ENCODE measurements around the gene CRADD. TPM values are rescaled to one million over a fixed set of nuclear protein-coding genes. Genes with fewer than 3 reads are reported as not detected.
A peak's percentile ranks its signal among the peaks of the same experiment; 100 is the strongest.

The CRADD gene
- total and polyA plus RNA-seq, 10 donors, result 5.5 to 58.7 (median 18.8) TPM

DNA sequence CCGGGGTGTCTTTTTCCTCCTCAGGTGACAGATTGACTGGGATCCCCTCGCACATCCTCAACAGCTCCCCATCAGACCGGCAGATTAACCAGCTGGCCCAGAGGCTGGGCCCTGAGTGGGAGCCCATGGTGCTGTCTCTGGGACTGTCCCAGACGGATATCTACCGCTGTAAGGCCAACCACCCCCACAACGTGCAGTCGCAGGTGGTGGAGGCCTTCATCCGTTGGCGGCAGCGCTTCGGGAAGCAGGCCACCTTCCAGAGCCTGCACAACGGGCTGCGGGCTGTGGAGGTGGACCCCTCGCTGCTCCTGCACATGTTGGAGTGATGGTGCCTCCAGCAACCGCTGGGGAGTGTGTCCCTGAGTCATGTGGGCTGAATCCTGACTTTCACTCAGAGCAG lies 172.8 kb downstream of the CRADD start:
- WGBS, 5 donors, result 94 to 98% (median 96%) methylated on average over 12 to 15 of the region's 15 CpGs
- peak; percentile 78 for DNase-seq
- H3K27ac ChIP-seq, result peak overlapping the region in 2 of 8 donors; percentile 83 to 90
- TF ChIP-seq POLR2A (IDR thresholded peaks at IDR 0.05) (no peak), CTCF (IDR thresholded peaks at IDR 0.05 in 8 of 11, conservative IDR thresholded peaks at IDR 0.05 in 3 of 11) (no peak), POLR2AphosphoS5 (IDR thresholded peaks at IDR 0.05) (no peak)
- no peaks in the 10 kb centered on the region for H3K9me3 ChIP-seq
- peaks cover 0 to 7% (median 0%) of the 10 kb centered on the region in 6 donors for H3K36me3 ChIP-seq
- H3K27me3 ChIP-seq (replicated peaks in 1 of 7), result no peaks in the 10 kb centered on the region
- peaks cover 3 to 40% (median 19%) of the 10 kb centered on the region in 6 donors for H3K4me1 ChIP-seq
- intact Hi-C loops (cut with DNase I; ENCODE audit: low total_unique reads), result no loop called here
- H3K4me3 ChIP-seq, result no peak overlapping the region

DNA sequence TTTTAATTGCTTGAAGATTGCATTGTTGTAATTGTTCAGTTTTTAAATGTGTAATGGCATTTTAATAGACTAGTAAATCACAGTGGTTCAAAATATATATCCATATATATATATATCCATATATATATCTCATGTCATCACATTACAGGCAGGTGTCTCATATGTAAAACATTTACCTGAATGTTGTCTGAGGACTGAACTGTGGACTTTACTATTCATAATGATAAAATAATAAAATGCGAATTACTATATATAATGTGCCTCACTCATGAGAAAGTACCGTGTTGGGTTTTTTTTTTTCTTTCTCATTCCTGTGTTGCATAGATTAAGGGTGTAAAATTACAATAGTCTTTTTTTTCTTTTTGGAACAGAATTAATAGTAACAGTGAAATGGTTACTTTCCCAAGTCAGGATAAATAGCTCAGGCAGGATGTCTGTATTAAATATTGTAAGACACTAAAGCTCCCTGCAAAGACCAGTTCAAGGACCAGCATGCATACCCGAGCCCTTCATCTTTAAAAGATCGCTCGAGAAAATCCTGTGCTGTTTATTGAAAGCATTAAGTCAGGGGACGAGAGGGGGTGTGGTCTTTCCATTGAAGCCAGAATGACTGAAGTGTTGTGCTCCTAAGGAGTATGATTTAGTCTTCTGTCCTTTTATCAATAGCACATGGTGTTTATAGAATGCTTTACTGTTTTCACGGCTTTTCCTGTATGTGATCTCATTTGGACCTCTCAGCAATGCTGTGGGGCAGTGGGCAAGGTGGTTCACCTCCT lies 173.5 kb downstream of the CRADD start:
- peaks cover 3 to 40% (median 19%) of the 10 kb centered on the region in 6 donors for H3K4me1 ChIP-seq
- H3K27me3 ChIP-seq (replicated peaks in 1 of 7), result no peaks in the 10 kb centered on the region
- H3K9me3 ChIP-seq, result no peaks in the 10 kb centered on the region
- H3K4me3 ChIP-seq, result no peak overlapping the region
- WGBS, 5 donors, result 93 to 99% (median 95%) methylated on average over 7 of the region's 7 CpGs
- TF ChIP-seq POLR2AphosphoS5 (IDR thresholded peaks at IDR 0.05) (no peak), POLR2A (IDR thresholded peaks at IDR 0.05) (no peak), CTCF (IDR thresholded peaks at IDR 0.05 in 8 of 11, conservative IDR thresholded peaks at IDR 0.05 in 3 of 11) (no peak)
- H3K27ac ChIP-seq, result peak overlapping the region in 1 of 8 donors; percentile 9
- peaks cover 0 to 7% (median 0%) of the 10 kb centered on the region in 6 donors for H3K36me3 ChIP-seq
- DNase-seq, result no peak
- intact Hi-C loops (cut with DNase I; ENCODE audit: low total_unique reads), result no loop called here

GRCh38 chr12:93851257-93851671 lies 174.1 kb downstream of the CRADD start:
- 51 to 60% (median 57%) methylated on average over 4 of the region's 4 CpGs for WGBS, 5 donors
- Histone ChIP-seq H3K27me3 (replicated peaks in 1 of 7) (no peaks in the 10 kb centered on the region), H3K4me1 (peaks cover 3 to 40% (median 19%) of the 10 kb centered on the region in 6 donors), H3K36me3 (peaks cover 0 to 7% (median 0%) of the 10 kb centered on the region in 6 donors), H3K4me3 (no peak overlapping the region), H3K9me3 (no peaks in the 10 kb centered on the region), H3K27ac (peak overlapping the region in 1 of 8 donors; percentile 9)
- no peak for TF ChIP-seq POLR2AphosphoS5 (IDR thresholded peaks at IDR 0.05)
- no peak for TF ChIP-seq CTCF (IDR thresholded peaks at IDR 0.05 in 8 of 11, conservative IDR thresholded peaks at IDR 0.05 in 3 of 11)
- no peak for TF ChIP-seq POLR2A (IDR thresholded peaks at IDR 0.05)
- intact Hi-C loops (cut with DNase I; ENCODE audit: low total_unique reads), result no loop called here
- DNase-seq, result no peak

- Histone ChIP-seq H3K27ac (no peak overlapping the region), H3K4me3 (no peak overlapping the region), H3K36me3 (peaks cover 0 to 7% (median 0%) of the 10 kb centered on the region in 6 donors), H3K9me3 (no peaks in the 10 kb centered on the region), H3K4me1 (peaks cover 3 to 35% (median 19%) of the 10 kb centered on the region in 6 donors), H3K27me3 (replicated peaks in 1 of 7) (no peaks in the 10 kb centered on the region)
- no peak for TF ChIP-seq POLR2A (IDR thresholded peaks at IDR 0.05)
- no peak for TF ChIP-seq CTCF (IDR thresholded peaks at IDR 0.05 in 8 of 11, conservative IDR thresholded peaks at IDR 0.05 in 3 of 11)
- TF ChIP-seq POLR2AphosphoS5 (IDR thresholded peaks at IDR 0.05), result no peak
- 89 to 93% (median 91%) methylated on average over 8 of the region's 8 CpGs for WGBS, 5 donors
- intact Hi-C loops (cut with DNase I; ENCODE audit: low total_unique reads), result no loop called here
- DNase-seq, result no peak
These were observed 175.0 kb downstream of the CRADD start for GRCh38 chr12:93852173-93852591.
